Measurements from ENCODE around the gene PLD4.

Gene PLD4

GRCh38 chr14:104978746-104979691, 54.3 kb downstream of the PLD4 start:
- ATAC-seq = no peak
- TF ChIP-seq ZNF565 (CRISPR knock-in tag; conservative IDR thresholded peaks at IDR 0.05; ENCODE audit: low read depth) (no peak), TSHZ2 (CRISPR knock-in tag; IDR thresholded peaks at IDR 0.05) (no peak), SNAI2 (CRISPR knock-in tag; IDR thresholded peaks at IDR 0.05) (no peak), ZFP3 (CRISPR knock-in tag; IDR thresholded peaks at IDR 0.05) (no peak), BACH2 (CRISPR knock-in tag; IDR thresholded peaks at IDR 0.05; ENCODE audit: borderline replicate concordance) (no peak), GLIS3 (CRISPR knock-in tag; IDR thresholded peaks at IDR 0.05) (no peak)

DNA sequence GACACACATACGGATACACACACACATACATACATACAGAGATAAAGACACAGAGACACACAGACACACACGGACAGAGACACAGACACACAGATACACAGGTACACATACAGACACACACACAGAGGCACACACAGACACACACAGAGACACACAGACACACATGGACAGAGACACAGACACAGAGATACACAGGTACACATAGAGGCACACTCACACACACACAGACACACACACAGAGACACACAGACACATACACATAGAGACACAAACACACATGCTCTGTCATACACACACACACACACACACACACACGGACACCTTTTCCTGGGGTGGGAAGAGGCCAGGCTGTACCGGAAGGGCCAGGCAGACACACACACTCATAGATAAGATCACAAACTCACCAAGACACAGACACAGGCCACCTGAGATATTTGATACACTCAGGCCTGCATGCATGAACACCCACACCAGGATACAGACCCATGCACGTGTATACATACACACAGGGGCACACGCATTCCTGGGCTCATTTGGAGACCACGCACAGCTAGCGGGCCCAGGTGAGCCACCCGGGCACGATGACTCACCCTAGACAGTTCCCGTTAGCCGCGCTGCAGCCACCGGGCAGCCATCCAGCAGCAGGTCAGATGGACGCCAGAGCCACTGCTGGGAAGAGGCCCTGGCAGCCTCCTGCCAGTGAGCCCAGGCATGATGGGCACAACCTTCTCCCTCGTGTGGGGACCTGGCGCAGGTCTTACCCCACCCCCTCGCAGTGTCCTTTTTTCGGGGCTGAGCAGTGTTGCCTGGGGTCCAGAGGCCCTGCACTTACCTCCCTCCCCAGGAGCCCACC, 55.3 kb downstream of the PLD4 start:
- peak; percentile 36 for ATAC-seq
- TF ChIP-seq, protein P1, sequence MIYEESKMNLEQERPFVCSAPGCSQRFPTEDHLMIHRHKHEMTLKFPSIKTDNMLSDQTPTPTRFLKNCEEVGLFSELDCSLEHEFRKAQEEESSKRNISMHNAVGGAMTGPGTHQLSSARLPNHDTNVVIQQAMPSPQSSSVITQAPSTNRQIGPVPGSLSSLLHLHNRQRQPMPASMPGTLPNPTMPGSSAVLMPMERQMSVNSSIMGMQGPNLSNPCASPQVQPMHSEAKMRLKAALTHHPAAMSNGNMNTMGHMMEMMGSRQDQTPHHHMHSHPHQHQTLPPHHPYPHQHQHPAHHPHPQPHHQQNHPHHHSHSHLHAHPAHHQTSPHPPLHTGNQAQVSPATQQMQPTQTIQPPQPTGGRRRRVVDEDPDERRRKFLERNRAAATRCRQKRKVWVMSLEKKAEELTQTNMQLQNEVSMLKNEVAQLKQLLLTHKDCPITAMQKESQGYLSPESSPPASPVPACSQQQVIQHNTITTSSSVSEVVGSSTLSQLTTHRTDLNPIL (CRISPR knock-in tag; IDR thresholded peaks at IDR 0.05; ENCODE audit: low read depth) = no peak
- TF ChIP-seq ZNF70 (CRISPR knock-in tag; IDR thresholded peaks at IDR 0.05) (no peak), ESRRG (CRISPR knock-in tag; IDR thresholded peaks at IDR 0.05) (no peak), SNAI2 (CRISPR knock-in tag; IDR thresholded peaks at IDR 0.05) (no peak), CSDC2 (CRISPR knock-in tag; IDR thresholded peaks at IDR 0.05) (0 out of 2 replicates have a peak, but pooled peaks have one; percentile 48), TSHZ2 (CRISPR knock-in tag; IDR thresholded peaks at IDR 0.05) (peak; percentile 62; the same call in 1 of the 2 replicates), BACH2 (CRISPR knock-in tag; IDR thresholded peaks at IDR 0.05; ENCODE audit: borderline replicate concordance) (no peak), TCF4 (CRISPR knock-in tag; IDR thresholded peaks at IDR 0.05; ENCODE audit: borderline replicate concordance) (peak; percentile 48; the same call in 1 of the 2 replicates), ISL1 (CRISPR knock-in tag; IDR thresholded peaks at IDR 0.05) (no peak)
- TF ChIP-seq, protein P2, sequence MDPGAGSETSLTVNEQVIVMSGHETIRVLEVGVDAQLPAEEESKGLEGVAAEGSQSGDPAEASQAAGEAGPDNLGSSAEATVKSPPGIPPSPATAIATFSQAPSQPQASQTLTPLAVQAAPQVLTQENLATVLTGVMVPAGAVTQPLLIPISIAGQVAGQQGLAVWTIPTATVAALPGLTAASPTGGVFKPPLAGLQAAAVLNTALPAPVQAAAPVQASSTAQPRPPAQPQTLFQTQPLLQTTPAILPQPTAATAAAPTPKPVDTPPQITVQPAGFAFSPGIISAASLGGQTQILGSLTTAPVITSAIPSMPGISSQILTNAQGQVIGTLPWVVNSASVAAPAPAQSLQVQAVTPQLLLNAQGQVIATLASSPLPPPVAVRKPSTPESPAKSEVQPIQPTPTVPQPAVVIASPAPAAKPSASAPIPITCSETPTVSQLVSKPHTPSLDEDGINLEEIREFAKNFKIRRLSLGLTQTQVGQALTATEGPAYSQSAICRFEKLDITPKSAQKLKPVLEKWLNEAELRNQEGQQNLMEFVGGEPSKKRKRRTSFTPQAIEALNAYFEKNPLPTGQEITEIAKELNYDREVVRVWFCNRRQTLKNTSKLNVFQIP (CRISPR knock-in tag; IDR thresholded peaks at IDR 0.05; ENCODE audit: borderline replicate concordance, low read depth) = no peak

DNA sequence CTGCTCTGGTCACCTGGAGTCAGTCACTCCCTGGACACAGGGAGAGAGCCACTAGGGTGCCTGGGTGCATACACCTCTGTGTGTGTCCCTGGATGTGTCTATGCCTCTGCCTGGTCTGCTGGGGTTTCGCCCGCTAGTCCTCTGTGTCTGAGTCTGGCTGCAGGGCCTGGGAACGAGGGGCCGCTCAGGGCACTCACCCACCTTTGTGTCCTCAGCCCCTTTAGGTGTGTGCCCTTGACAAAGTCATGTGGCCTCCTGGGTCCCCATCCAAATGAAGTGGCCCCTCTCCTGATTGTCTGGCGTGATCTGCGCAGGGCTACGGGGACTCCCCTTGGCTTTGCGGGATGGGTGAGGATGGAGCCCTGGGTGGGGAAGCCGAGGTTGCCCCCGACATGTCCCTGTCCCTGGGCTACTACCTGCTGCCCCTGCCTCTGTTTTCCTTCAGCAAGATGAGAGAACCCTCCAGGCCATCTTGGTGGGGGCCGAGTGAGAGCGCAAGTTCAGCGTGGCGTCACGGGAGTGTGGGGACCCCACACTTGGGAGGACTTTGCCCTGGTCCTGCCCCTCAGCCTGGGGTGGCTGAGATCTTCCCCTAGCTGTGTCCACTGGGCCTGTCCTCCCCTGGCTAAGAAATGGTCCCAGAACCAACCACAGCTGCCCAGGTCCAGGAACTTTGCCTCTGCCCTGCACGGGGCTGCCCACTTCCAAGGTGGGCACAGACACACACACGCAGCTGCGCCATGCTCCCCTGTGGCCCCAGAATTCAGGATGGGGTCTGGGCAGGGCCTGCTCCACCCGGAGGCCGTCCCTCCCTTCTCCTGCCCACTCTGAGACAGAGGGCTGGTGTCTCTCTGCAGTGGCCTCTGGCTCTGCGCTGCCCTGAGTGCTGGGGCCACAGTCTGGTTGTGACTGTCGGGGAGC, 56.2 kb downstream of the PLD4 start:
- no peak; the same call in 2 of the 3 replicates for ATAC-seq
- TF ChIP-seq ZNF565 (CRISPR knock-in tag; conservative IDR thresholded peaks at IDR 0.05; ENCODE audit: low read depth) (no peak), PPARA (CRISPR knock-in tag; IDR thresholded peaks at IDR 0.05; ENCODE audit: borderline replicate concordance) (no peak), ESRRG (CRISPR knock-in tag; IDR thresholded peaks at IDR 0.05) (no peak), CSRNP3 (CRISPR knock-in tag; IDR thresholded peaks at IDR 0.05) (no peak), ZFP30 (CRISPR knock-in tag; IDR thresholded peaks at IDR 0.05) (no peak), ZNF8 (CRISPR knock-in tag; IDR thresholded peaks at IDR 0.05) (no peak), ZC3H10 (CRISPR knock-in tag; IDR thresholded peaks at IDR 0.05) (no peak), TOX (CRISPR knock-in tag; IDR thresholded peaks at IDR 0.05; ENCODE audit: borderline replicate concordance) (no peak), ARNTL (CRISPR knock-in tag; IDR thresholded peaks at IDR 0.05; ENCODE audit: borderline replicate concordance, low read depth) (no peak), CSDC2 (CRISPR knock-in tag; IDR thresholded peaks at IDR 0.05) (no peak), TCF4 (CRISPR knock-in tag; IDR thresholded peaks at IDR 0.05; ENCODE audit: borderline replicate concordance) (no peak), BACH2 (CRISPR knock-in tag; IDR thresholded peaks at IDR 0.05; ENCODE audit: borderline replicate concordance) (no peak), RARB (CRISPR knock-in tag; IDR thresholded peaks at IDR 0.05) (no peak)
- TF ChIP-seq, protein P1 (CRISPR knock-in tag; IDR thresholded peaks at IDR 0.05; ENCODE audit: low read depth) = no peak
